GM21723 (cell line): Measurements from ENCODE around the gene MSRB3.

Experiments
- ATAC-seq: cut with Tn5 transposase; IDR thresholded peaks from one replicate; pipeline ENCODE4 v1.9.1; 2021; ENCODE audit warnings: mild to moderate bottlenecking, moderate library complexity; ENCODE audit not compliant: unreplicated experiment

MSRB3 gene

GRCh38 chr12:65387396-65387795 is 108.9 kb downstream of the MSRB3 start:
- no peak for ATAC-seq

- no peak for ATAC-seq
These were observed 111.0 kb downstream of the MSRB3 start for GRCh38 chr12:65389436-65389835.

GRCh38 chr12:65391711-65392110 is 113.2 kb downstream of the MSRB3 start:
- no peak for ATAC-seq

- no peak for ATAC-seq
These were observed 114.0 kb downstream of the MSRB3 start for GRCh38 chr12:65392491-65392890.

GRCh38 chr12:65403188-65403587 is 124.7 kb downstream of the MSRB3 start:
- ATAC-seq: no peak

GRCh38 chr12:65407388-65408149 is 129.1 kb downstream of the MSRB3 start:
- no peak for ATAC-seq

- ATAC-seq: no peak
These were observed 130.0 kb downstream of the MSRB3 start for GRCh38 chr12:65408441-65408840.

GRCh38 chr12:65409726-65410125 is 131.2 kb downstream of the MSRB3 start:
- no peak for ATAC-seq

- ATAC-seq: no peak
These were observed 132.7 kb downstream of the MSRB3 start for GRCh38 chr12:65411171-65411570.

GRCh38 chr12:65414526-65414925 is 136.0 kb downstream of the MSRB3 start:
- no peak for ATAC-seq

GRCh38 chr12:65415826-65416225 is 137.3 kb downstream of the MSRB3 start:
- no peak for ATAC-seq

GRCh38 chr12:65419284-65420072 is 141.0 kb downstream of the MSRB3 start:
- no peak for ATAC-seq

- no peak for ATAC-seq
These were observed 142.5 kb downstream of the MSRB3 start for GRCh38 chr12:65420941-65421340.

GRCh38 chr12:65427646-65428045 is 149.2 kb downstream of the MSRB3 start:
- no peak for ATAC-seq

GRCh38 chr12:65430006-65430405 is 151.5 kb downstream of the MSRB3 start:
- no peak for ATAC-seq

- no peak for ATAC-seq
These were observed 152.3 kb downstream of the MSRB3 start for GRCh38 chr12:65430571-65431306.

- ATAC-seq: no peak
These were observed 153.6 kb downstream of the MSRB3 start for GRCh38 chr12:65432114-65432513.

GRCh38 chr12:65432651-65433050 is 154.2 kb downstream of the MSRB3 start:
- no peak for ATAC-seq

- ATAC-seq: no peak
These were observed 156.3 kb downstream of the MSRB3 start for GRCh38 chr12:65434737-65435136.

GRCh38 chr12:65443038-65443437 is 164.6 kb downstream of the MSRB3 start:
- ATAC-seq: no peak

GRCh38 chr12:65444996-65445395 is 166.5 kb downstream of the MSRB3 start:
- no peak for ATAC-seq

- ATAC-seq: no peak
These were observed 168.4 kb downstream of the MSRB3 start for GRCh38 chr12:65446901-65447300.
